ENCODE data around the gene SPANXN5. TPM values are rescaled to one million over a fixed set of nuclear protein-coding genes. Genes with fewer than 3 reads are reported as not detected.
"Not testable (repeated sequence)": the region's sequence is repeated elsewhere in the genome, so short reads cannot be mapped to it uniquely, and the experiment has no call there.

Gene SPANXN5
- total and polyA plus RNA-seq, 2 donors (not counting 3 experiments of a cell fraction or from before 2014, with no cell fraction given): not detected

GRCh38 chrX:52811065-52811625 is 13.9 kb upstream of the SPANXN5 start, which contains the start of gene XAGE5:
XAGE5 (plus strand) TSS chrX:52811287; CDS start chrX:52812567, 1,280 bp downstream.
- ChIA-PET CTCF (no interaction called here), POLR2A (no interaction called here)
- no TSS peak for BruUV-seq (replicated peaks)

GRCh38 chrX:52804876-52805275 is 7.6 kb upstream of the SPANXN5 start:
- POLR2A ChIA-PET; FAIRE-seq; H3K4me1 ChIP-seq (ENCODE audit: control insufficient read depth, extremely low read depth, insufficient read depth, low read length); H3K79me2 ChIP-seq (ENCODE audit: control insufficient read depth, insufficient read depth, low read length); H3K4me3 ChIP-seq (replicated peaks in 1 of 3; ENCODE audit: insufficient read depth in 1 of 3, low read depth in 1 of 3, low read length in 3 of 3); H3K4me2 ChIP-seq (ENCODE audit: insufficient read depth, low read length); CTCF ChIA-PET; H3K9me1 ChIP-seq (replicated peaks; ENCODE audit: control insufficient read depth, extremely low read depth, insufficient read depth, low read length); H2AFZ ChIP-seq (ENCODE audit: low read depth, low read length); H3K27me3 ChIP-seq (ENCODE audit: control insufficient read depth in 2 of 2, insufficient read depth in 2 of 2, low read length in 2 of 2); H3K27ac ChIP-seq (ENCODE audit: insufficient read depth, low read depth, low read length); H3K9me3 ChIP-seq (replicated peaks; ENCODE audit: control insufficient read depth, insufficient read depth, low read length); H3K36me3 ChIP-seq (ENCODE audit: control insufficient read depth in 2 of 2, extremely low read depth in 1 of 2, insufficient read depth in 2 of 2, low read length in 2 of 2); intact Hi-C loops (cut with micrococcal nuclease); H3K9ac ChIP-seq (replicated peaks; ENCODE audit: extremely low read depth, insufficient read depth, low read length); dilution Hi-C loops (cut with MboI; ENCODE audit: extremely low pct_ligation_motif_present, low sequenced_read_pairs); DNase-seq (ENCODE audit: low read depth, low spot score); H4K20me1 ChIP-seq (replicated peaks; ENCODE audit: control insufficient read depth, extremely low read depth, insufficient read depth, low read length); BruUV-seq (replicated peaks): not testable (repeated sequence)

More at GRCh38 chrX:52811065-52811625, 13.9 kb upstream of the SPANXN5 start, which contains the start of gene XAGE5:
- Histone ChIP-seq H3K9me3 (replicated peaks; ENCODE audit: control insufficient read depth, insufficient read depth, low read length) (no peaks in the 10 kb centered on the region), H3K27me3 (ENCODE audit: control insufficient read depth in 2 of 2, insufficient read depth in 2 of 2, low read length in 2 of 2) (no peaks in the 10 kb centered on the region), H4K20me1 (replicated peaks; ENCODE audit: control insufficient read depth, extremely low read depth, insufficient read depth, low read length) (no peaks in the 10 kb centered on the region), H3K36me3 (ENCODE audit: control insufficient read depth in 2 of 2, extremely low read depth in 1 of 2, insufficient read depth in 2 of 2, low read length in 2 of 2) (no peaks in the 10 kb centered on the region), H3K4me3 (replicated peaks in 1 of 3; ENCODE audit: insufficient read depth in 1 of 3, low read depth in 1 of 3, low read length in 3 of 3) (no peak within 1 kb of the TSS), H2AFZ (ENCODE audit: low read depth, low read length) (no peak within 1 kb of the TSS), H3K79me2 (ENCODE audit: control insufficient read depth, insufficient read depth, low read length) (no peaks in the 10 kb centered on the region), H3K9me1 (replicated peaks; ENCODE audit: control insufficient read depth, extremely low read depth, insufficient read depth, low read length) (no peaks in the 10 kb centered on the region), H3K4me2 (ENCODE audit: insufficient read depth, low read length) (no peak within 1 kb of the TSS), H3K9ac (replicated peaks; ENCODE audit: extremely low read depth, insufficient read depth, low read length) (no peak within 1 kb of the TSS), H3K27ac (ENCODE audit: insufficient read depth, low read depth, low read length) (no peak within 1 kb of the TSS), H3K4me1 (ENCODE audit: control insufficient read depth, extremely low read depth, insufficient read depth, low read length) (no peaks in the 10 kb centered on the region)
- intact Hi-C loops (cut with micrococcal nuclease) (no loop called here), dilution Hi-C loops (cut with MboI; ENCODE audit: extremely low pct_ligation_motif_present, low sequenced_read_pairs) (no loop called here)
- TF ChIP-seq EZH2 (IDR thresholded peaks at IDR 0.05; ENCODE audit: borderline replicate concordance, low read depth, low read length, severe bottlenecking): no peak
- TF ChIP-seq, protein P1, sequence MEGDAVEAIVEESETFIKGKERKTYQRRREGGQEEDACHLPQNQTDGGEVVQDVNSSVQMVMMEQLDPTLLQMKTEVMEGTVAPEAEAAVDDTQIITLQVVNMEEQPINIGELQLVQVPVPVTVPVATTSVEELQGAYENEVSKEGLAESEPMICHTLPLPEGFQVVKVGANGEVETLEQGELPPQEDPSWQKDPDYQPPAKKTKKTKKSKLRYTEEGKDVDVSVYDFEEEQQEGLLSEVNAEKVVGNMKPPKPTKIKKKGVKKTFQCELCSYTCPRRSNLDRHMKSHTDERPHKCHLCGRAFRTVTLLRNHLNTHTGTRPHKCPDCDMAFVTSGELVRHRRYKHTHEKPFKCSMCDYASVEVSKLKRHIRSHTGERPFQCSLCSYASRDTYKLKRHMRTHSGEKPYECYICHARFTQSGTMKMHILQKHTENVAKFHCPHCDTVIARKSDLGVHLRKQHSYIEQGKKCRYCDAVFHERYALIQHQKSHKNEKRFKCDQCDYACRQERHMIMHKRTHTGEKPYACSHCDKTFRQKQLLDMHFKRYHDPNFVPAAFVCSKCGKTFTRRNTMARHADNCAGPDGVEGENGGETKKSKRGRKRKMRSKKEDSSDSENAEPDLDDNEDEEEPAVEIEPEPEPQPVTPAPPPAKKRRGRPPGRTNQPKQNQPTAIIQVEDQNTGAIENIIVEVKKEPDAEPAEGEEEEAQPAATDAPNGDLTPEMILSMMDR (IDR thresholded peaks at IDR 0.05; ENCODE audit: extremely low read depth in 1 of 2, insufficient read depth in 1 of 2, low read depth in 1 of 2, low read length in 2 of 2): no peak
- no peak for TF ChIP-seq JUN (IDR thresholded peaks at IDR 0.05; ENCODE audit: borderline replicate concordance, insufficient read depth, insufficient read length, low read depth)
- no peak for TF ChIP-seq FOS (IDR thresholded peaks at IDR 0.05; ENCODE audit: borderline replicate concordance, insufficient read depth, low read length)
- no peak for TF ChIP-seq POLR2AphosphoS5 (IDR thresholded peaks at IDR 0.05; ENCODE audit: insufficient read depth, low read depth, low read length)
- no peak for FAIRE-seq
- DNase-seq (ENCODE audit: low read depth, low spot score): no peak

DNA sequence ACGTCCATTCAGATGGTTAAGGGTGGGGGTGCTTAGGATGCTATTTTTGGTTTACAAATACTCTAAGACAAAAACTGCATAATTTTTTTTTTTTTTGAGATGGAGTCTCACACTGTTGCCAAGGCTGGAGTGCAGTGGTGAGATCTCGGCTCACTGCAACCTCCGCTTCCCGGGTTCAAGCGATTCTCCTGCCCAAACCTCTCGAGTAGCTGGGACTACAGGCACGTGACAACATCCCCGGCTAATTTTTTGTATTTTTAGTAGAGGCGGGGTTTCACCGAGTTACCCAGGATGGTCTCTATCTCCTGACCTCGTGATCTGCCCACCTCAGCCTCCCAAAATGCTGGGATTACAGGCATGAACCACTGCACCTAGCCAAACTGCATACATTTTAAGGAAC is 23.7 kb downstream of the SPANXN5 start:
- BruUV-seq (replicated peaks); H3K36me3 ChIP-seq (ENCODE audit: control insufficient read depth in 2 of 2, extremely low read depth in 1 of 2, insufficient read depth in 2 of 2, low read length in 2 of 2); H3K27me3 ChIP-seq (ENCODE audit: control insufficient read depth in 2 of 2, insufficient read depth in 2 of 2, low read length in 2 of 2); H3K9me1 ChIP-seq (replicated peaks; ENCODE audit: control insufficient read depth, extremely low read depth, insufficient read depth, low read length); H3K4me3 ChIP-seq (replicated peaks in 1 of 3; ENCODE audit: insufficient read depth in 1 of 3, low read depth in 1 of 3, low read length in 3 of 3); H2AFZ ChIP-seq (ENCODE audit: low read depth, low read length); H3K9me3 ChIP-seq (replicated peaks; ENCODE audit: control insufficient read depth, insufficient read depth, low read length); H4K20me1 ChIP-seq (replicated peaks; ENCODE audit: control insufficient read depth, extremely low read depth, insufficient read depth, low read length); H3K79me2 ChIP-seq (ENCODE audit: control insufficient read depth, insufficient read depth, low read length); intact Hi-C loops (cut with micrococcal nuclease); H3K27ac ChIP-seq (ENCODE audit: insufficient read depth, low read depth, low read length); FAIRE-seq; dilution Hi-C loops (cut with MboI; ENCODE audit: extremely low pct_ligation_motif_present, low sequenced_read_pairs); POLR2A ChIA-PET; H3K4me2 ChIP-seq (ENCODE audit: insufficient read depth, low read length); H3K4me1 ChIP-seq (ENCODE audit: control insufficient read depth, extremely low read depth, insufficient read depth, low read length); DNase-seq (ENCODE audit: low read depth, low spot score); CTCF ChIA-PET; H3K9ac ChIP-seq (replicated peaks; ENCODE audit: extremely low read depth, insufficient read depth, low read length): not testable (repeated sequence)
